NCI-H2227 (cell line): ENCODE data around the gene UBAC1.
A peak's percentile ranks its signal among the peaks of the same experiment; 100 is the strongest.
"Not testable (repeated sequence)": the region's sequence is repeated elsewhere in the genome, so short reads cannot be mapped to it uniquely, and the experiment has no call there.

Experiments
- DNase-seq: peaks from one replicate; lab custom pipeline; 2025; ENCODE audit not compliant: unreplicated experiment; lab: John Stamatoyannopoulos, UW

Gene UBAC1

GRCh38 chr9:135902655-135903357 is 58.4 kb downstream of the UBAC1 start:
- no peak for DNase-seq

GRCh38 chr9:135901826-135902225 is 59.3 kb downstream of the UBAC1 start:
- DNase-seq = no peak

- DNase-seq = no peak
Measured at GRCh38 chr9:135901031-135901758, 60.0 kb downstream of the UBAC1 start.

- DNase-seq = no peak
Measured at GRCh38 chr9:135898634-135899407, 62.4 kb downstream of the UBAC1 start.

GRCh38 chr9:135896626-135897025 is 64.5 kb downstream of the UBAC1 start:
- no peak for DNase-seq

- no peak for DNase-seq
Measured at GRCh38 chr9:135896205-135896604, 65.0 kb downstream of the UBAC1 start.

GRCh38 chr9:135895202-135895848 is 65.8 kb downstream of the UBAC1 start:
- DNase-seq = no peak

GRCh38 chr9:135893104-135893503 is 68.1 kb downstream of the UBAC1 start:
- DNase-seq = no peak

- DNase-seq = not testable (repeated sequence)
Measured at GRCh38 chr9:135892327-135892726, 68.8 kb downstream of the UBAC1 start.

- no peak for DNase-seq
Measured at GRCh38 chr9:135891027-135891631, 70.0 kb downstream of the UBAC1 start.

- no peak for DNase-seq
Measured at GRCh38 chr9:135890190-135891026, 70.8 kb downstream of the UBAC1 start.

GRCh38 chr9:135889564-135890189 is 71.5 kb downstream of the UBAC1 start:
- DNase-seq = no peak

GRCh38 chr9:135888766-135889394 is 72.3 kb downstream of the UBAC1 start:
- no peak for DNase-seq

- DNase-seq = peak; percentile 3
Measured at GRCh38 chr9:135888126-135888765, 72.9 kb downstream of the UBAC1 start.

GRCh38 chr9:135887585-135888050 is 73.6 kb downstream of the UBAC1 start:
- no peak for DNase-seq

- no peak for DNase-seq
Measured at GRCh38 chr9:135887021-135887507, 74.1 kb downstream of the UBAC1 start.

- DNase-seq = no peak
Measured at GRCh38 chr9:135886147-135886981, 74.8 kb downstream of the UBAC1 start.
